ENCODE results near the gene CABLES1.

CABLES1 gene

DNA sequence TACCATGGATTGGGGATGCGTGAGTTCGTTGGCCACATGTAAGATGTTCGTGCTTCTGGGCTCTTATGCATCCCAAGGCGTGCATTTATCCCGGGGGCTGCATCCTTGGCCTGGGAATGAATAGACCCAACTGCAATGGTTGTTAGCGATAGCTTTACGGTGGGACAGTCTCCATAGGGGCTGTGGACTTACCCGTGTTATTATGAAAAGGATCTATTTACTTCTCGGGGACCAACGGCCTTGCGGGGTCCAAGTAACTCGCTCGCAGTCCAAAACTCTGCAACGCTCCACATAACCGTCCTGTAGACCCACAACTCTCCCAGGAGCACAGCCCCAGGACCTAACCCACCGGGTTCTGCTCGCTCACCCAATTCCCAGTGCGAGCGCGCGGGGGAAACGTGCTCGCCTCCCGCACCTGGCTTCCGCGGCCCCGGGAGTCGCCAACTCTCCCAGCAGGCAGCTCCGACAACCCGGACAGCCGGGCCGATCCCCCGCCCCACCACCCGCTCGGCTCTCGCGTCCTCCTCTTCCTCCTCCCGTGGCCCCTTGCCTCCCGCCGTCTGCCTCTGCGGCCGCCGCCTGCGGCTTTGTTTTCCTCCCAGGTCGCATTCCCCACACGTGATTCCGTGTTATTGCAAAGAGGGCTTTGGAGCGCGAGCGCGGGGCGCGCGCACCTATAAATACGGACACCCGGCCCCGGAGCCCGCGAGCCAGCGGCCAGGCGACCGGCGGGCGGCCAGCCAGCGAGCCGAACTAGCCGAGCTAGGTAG lies at the start of gene CABLES1 (continued):
- TF ChIP-seq KLF8 (tag by site-specific recombination; IDR thresholded peaks at IDR 0.05), result peak; percentile 62; the same call in 1 of the 2 replicates
- peak; percentile 67 for TF ChIP-seq KLF1 (tag by site-specific recombination; IDR thresholded peaks at IDR 0.05)
- peak; percentile 68 for TF ChIP-seq ZBTB48 (tag by site-specific recombination; IDR thresholded peaks at IDR 0.05)
- peak; percentile 30; the same call in 1 of the 2 replicates for TF ChIP-seq ZNF394 (tag by site-specific recombination; IDR thresholded peaks at IDR 0.05; ENCODE audit: borderline replicate concordance)
- TF ChIP-seq, protein P1, sequence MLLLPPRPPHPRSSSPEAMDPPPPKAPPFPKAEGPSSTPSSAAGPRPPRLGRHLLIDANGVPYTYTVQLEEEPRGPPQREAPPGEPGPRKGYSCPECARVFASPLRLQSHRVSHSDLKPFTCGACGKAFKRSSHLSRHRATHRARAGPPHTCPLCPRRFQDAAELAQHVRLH (tag by site-specific recombination; IDR thresholded peaks at IDR 0.05), result peak; percentile 66; the same call in 1 of the 2 replicates
- TF ChIP-seq GLIS2 (tag by site-specific recombination; IDR thresholded peaks at IDR 0.05), result peak; percentile 96
- TF ChIP-seq ZNF645 (tag by site-specific recombination; IDR thresholded peaks at IDR 0.05), result no peak
- no peak for TF ChIP-seq ZNF560 (tag by site-specific recombination; IDR thresholded peaks at IDR 0.05; ENCODE audit: borderline replicate concordance)
- TF ChIP-seq ZFP37 (tag by site-specific recombination; IDR thresholded peaks at IDR 0.05), result no peak
- 0 out of 2 replicates have a peak, but pooled peaks have one; percentile 33 for TF ChIP-seq ZNF449 (tag by site-specific recombination; IDR thresholded peaks at IDR 0.05)
- TF ChIP-seq ZNF792 (tag by site-specific recombination; IDR thresholded peaks at IDR 0.05), result 0 out of 2 replicates have a peak, but pooled peaks have one; percentile 70
- TF ChIP-seq KLF10 (tag by site-specific recombination; IDR thresholded peaks at IDR 0.05), result peak; percentile 50; the same call in 1 of the 2 replicates
- TF ChIP-seq ZNF404 (tag by site-specific recombination; IDR thresholded peaks at IDR 0.05), result no peak
- TF ChIP-seq, protein P2, sequence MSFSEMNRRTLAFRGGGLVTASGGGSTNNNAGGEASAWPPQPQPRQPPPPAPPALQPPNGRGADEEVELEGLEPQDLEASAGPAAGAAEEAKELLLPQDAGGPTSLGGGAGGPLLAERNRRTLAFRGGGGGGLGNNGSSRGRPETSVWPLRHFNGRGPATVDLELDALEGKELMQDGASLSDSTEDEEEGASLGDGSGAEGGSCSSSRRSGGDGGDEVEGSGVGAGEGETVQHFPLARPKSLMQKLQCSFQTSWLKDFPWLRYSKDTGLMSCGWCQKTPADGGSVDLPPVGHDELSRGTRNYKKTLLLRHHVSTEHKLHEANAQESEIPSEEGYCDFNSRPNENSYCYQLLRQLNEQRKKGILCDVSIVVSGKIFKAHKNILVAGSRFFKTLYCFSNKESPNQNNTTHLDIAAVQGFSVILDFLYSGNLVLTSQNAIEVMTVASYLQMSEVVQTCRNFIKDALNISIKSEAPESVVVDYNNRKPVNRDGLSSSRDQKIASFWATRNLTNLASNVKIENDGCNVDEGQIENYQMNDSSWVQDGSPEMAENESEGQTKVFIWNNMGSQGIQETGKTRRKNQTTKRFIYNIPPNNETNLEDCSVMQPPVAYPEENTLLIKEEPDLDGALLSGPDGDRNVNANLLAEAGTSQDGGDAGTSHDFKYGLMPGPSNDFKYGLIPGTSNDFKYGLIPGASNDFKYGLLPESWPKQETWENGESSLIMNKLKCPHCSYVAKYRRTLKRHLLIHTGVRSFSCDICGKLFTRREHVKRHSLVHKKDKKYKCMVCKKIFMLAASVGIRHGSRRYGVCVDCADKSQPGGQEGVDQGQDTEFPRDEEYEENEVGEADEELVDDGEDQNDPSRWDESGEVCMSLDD (tag by site-specific recombination; IDR thresholded peaks at IDR 0.05), result no peak
- TF ChIP-seq ZEB2 (tag by site-specific recombination; IDR thresholded peaks at IDR 0.05), result peak; percentile 77
- TF ChIP-seq ZNF76 (tag by site-specific recombination; IDR thresholded peaks at IDR 0.05; ENCODE audit: borderline replicate concordance, low read depth), result peak; percentile 79; the same call in 1 of the 2 replicates
- TF ChIP-seq, protein P3, sequence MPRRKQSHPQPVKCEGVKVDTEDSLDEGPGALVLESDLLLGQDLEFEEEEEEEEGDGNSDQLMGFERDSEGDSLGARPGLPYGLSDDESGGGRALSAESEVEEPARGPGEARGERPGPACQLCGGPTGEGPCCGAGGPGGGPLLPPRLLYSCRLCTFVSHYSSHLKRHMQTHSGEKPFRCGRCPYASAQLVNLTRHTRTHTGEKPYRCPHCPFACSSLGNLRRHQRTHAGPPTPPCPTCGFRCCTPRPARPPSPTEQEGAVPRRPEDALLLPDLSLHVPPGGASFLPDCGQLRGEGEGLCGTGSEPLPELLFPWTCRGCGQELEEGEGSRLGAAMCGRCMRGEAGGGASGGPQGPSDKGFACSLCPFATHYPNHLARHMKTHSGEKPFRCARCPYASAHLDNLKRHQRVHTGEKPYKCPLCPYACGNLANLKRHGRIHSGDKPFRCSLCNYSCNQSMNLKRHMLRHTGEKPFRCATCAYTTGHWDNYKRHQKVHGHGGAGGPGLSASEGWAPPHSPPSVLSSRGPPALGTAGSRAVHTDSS (tag by site-specific recombination; IDR thresholded peaks at IDR 0.05), result peak; percentile 90
- peak; percentile 67 for TF ChIP-seq ZFHX2 (tag by site-specific recombination; conservative IDR thresholded peaks at IDR 0.05)
- peak; percentile 49; the same call in 1 of the 2 replicates for TF ChIP-seq EGR2 (tag by site-specific recombination; IDR thresholded peaks at IDR 0.05; ENCODE audit: low read depth)
- no peak for TF ChIP-seq ZNF174 (tag by site-specific recombination; IDR thresholded peaks at IDR 0.05)
- TF ChIP-seq TSHZ1 (tag by site-specific recombination; IDR thresholded peaks at IDR 0.05; ENCODE audit: borderline replicate concordance), result peak; percentile 19; the same call in 1 of the 2 replicates
